ENCODE measurements around the gene FALEC.
A peak's percentile ranks its signal among the peaks of the same experiment; 100 is the strongest.

Gene FALEC

DNA sequence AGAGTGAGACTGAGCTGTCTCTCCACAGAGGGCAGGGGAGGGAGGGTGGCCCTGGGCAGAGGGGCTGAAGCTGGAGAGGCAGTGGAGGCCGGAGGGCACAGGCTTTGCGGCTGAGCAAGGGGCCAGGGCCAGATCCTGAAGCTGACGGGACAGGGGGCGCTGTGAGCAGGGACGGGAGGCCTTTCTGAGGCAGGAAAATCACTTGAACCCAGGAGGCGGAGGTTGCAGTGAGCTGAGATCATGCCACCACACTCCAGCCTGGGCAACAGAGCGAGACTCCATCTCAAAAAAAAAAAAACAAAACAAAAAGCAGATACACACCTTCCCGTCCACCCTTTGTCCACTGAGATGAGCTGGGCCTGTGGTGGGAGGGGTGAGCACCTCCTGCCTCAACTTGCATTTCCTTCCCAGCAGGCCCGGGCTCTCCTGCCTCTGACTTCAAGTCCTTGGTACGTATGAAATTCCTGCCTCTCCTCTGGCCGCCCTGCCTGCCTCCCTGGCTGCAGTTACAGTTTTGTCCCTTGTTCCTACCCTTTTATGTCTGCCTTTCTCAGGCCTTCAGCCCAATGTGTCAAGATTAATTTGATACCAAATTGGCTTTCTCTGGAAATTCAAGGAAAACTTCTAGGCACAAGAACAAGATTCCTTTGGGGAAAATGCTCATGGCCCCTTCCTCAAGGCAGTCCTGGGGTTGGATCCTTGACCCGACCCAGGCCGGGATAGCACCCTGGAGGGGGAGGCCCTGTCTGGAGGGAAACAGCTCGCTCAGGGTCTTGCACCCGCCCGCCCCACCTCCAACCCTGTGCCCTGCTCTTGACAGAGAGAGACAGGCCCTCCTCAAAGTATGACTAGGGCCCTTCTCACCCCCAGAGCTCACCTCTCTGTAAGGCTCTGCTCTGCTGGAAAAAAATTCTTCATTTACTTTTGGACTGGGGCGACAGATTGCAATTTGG is 22.5 kb downstream of the FALEC start:
- Histone ChIP-seq H3K4me1 (ENCODE audit: control insufficient read depth in 5 of 5, insufficient read depth in 5 of 5, low read length in 5 of 5) (peaks cover 3 to 28% (median 13%) of the 10 kb centered on the region in 5 donors), H3K4me3 (ENCODE audit: low read depth in 1 of 5, low read length in 5 of 5) (no peak overlapping the region), H3K9me3 (ENCODE audit: control insufficient read depth in 5 of 5, low read length in 5 of 5) (no peaks in the 10 kb centered on the region), H3K9ac (ENCODE audit: low read length in 5 of 5) (peak overlapping the region in 1 of 5 donors; percentile 28), H3K27ac (ENCODE audit: low read depth, low read length) (no peak overlapping the region), H3K36me3 (ENCODE audit: control insufficient read depth in 5 of 5, insufficient read depth in 5 of 5, low read length in 5 of 5) (no peaks in the 10 kb centered on the region), H3K27me3 (ENCODE audit: control insufficient read depth in 5 of 5, insufficient read depth in 4 of 5, low read length in 5 of 5) (no peaks in the 10 kb centered on the region)

DNA sequence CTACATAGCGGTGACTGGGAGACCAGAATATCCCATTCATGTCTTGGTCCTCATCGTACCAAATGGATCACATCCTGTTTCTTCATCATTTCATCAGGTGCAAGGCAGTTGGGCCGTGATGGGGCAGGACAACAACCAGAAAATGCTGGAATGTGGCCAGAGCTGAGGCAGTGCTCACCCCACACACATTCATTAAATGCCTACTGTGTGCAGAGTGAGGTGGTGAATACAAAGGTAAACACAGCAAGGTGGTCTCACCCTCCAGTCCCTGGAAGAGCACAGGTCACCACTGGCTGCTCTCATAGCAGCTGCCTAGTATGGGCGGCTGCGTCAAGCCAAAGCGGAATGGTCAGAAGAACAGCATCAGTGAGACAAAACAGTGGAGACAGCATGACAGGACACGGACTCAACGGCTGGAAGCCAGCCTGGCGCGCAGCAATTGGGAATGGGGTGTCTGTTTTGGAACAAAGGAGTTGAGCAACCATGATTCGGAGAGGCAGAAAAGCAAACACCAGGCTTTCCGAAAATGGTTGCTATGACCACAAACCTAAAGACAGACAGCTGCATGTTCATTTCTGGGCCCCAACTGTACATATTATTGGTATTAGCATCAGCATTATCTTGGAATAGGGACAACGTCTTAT is 28.1 kb downstream of the FALEC start:
- Histone ChIP-seq H3K27ac (ENCODE audit: low read depth, low read length) (no peak overlapping the region), H3K9me3 (ENCODE audit: control insufficient read depth in 5 of 5, low read length in 5 of 5) (no peaks in the 10 kb centered on the region), H3K36me3 (ENCODE audit: control insufficient read depth in 5 of 5, insufficient read depth in 5 of 5, low read length in 5 of 5) (no peaks in the 10 kb centered on the region), H3K4me1 (ENCODE audit: control insufficient read depth in 5 of 5, insufficient read depth in 5 of 5, low read length in 5 of 5) (peaks cover 3 to 13% (median 10%) of the 10 kb centered on the region in 5 donors), H3K4me3 (ENCODE audit: low read depth in 1 of 5, low read length in 5 of 5) (no peak overlapping the region), H3K27me3 (ENCODE audit: control insufficient read depth in 5 of 5, insufficient read depth in 4 of 5, low read length in 5 of 5) (no peaks in the 10 kb centered on the region), H3K9ac (ENCODE audit: low read length in 5 of 5) (no peak overlapping the region)

DNA sequence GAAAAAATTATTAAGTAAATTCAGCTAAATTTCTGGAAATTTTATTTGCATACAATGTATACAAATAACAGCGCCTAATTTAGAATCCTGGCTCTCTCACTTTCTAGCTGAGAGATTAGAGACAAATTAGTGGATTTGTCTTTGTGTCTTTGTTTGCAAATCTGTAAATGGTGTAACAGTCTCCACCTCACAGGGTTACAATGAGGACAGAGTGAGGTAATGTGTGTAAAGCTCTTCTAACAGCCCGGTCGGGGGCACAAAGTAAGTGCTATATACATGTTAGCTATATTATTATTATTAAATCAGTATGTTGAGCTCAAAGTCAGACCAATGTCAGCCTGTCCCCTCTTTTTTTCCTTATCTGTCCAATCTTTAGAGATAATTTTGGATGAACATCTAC is 28.7 kb downstream of the FALEC start:
- H3K4me3 ChIP-seq (ENCODE audit: low read depth in 1 of 5, low read length in 5 of 5), result no peak overlapping the region
- H3K4me1 ChIP-seq (ENCODE audit: control insufficient read depth in 5 of 5, insufficient read depth in 5 of 5, low read length in 5 of 5), result peaks cover 3 to 17% (median 11%) of the 10 kb centered on the region in 5 donors
- no peaks in the 10 kb centered on the region for H3K9me3 ChIP-seq (ENCODE audit: control insufficient read depth in 5 of 5, low read length in 5 of 5)
- no peak overlapping the region for H3K27ac ChIP-seq (ENCODE audit: low read depth, low read length)
- H3K36me3 ChIP-seq (ENCODE audit: control insufficient read depth in 5 of 5, insufficient read depth in 5 of 5, low read length in 5 of 5), result no peaks in the 10 kb centered on the region
- peak overlapping the region in 1 of 5 donors; percentile 24 for H3K9ac ChIP-seq (ENCODE audit: low read length in 5 of 5)
- no peaks in the 10 kb centered on the region for H3K27me3 ChIP-seq (ENCODE audit: control insufficient read depth in 5 of 5, insufficient read depth in 4 of 5, low read length in 5 of 5)

DNA sequence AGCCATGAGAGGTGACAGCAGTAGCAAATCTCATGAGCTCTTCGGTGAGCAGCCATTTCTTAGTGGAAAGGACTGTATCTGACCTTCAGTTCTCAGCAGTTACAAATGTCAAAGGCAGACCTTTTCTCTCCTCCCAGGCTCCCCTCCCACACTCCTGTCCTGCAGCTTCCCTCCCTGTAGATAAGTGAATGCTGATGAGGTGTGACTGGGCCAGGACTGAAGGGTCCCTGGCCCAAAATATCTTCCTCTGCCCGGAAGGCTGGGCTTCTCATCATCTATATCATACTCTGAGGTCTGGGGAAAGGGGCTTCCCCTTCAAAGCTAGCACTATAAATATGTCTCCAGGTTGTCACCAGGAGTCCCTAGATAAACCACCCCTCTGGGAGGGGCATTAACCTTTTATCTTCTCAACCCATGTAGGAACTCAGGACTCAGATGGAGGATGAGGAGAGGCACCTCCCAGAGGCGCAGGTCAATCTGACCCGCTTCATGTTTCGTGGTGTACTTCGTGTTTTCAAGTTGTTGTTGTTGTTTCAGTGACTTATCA is 30.0 kb downstream of the FALEC start:
- Histone ChIP-seq H3K9ac (ENCODE audit: low read length in 5 of 5) (no peak overlapping the region), H3K27me3 (ENCODE audit: control insufficient read depth in 5 of 5, insufficient read depth in 4 of 5, low read length in 5 of 5) (no peaks in the 10 kb centered on the region), H3K36me3 (ENCODE audit: control insufficient read depth in 5 of 5, insufficient read depth in 5 of 5, low read length in 5 of 5) (no peaks in the 10 kb centered on the region), H3K9me3 (ENCODE audit: control insufficient read depth in 5 of 5, low read length in 5 of 5) (no peaks in the 10 kb centered on the region), H3K4me3 (ENCODE audit: low read depth in 1 of 5, low read length in 5 of 5) (no peak overlapping the region), H3K27ac (ENCODE audit: low read depth, low read length) (no peak overlapping the region), H3K4me1 (ENCODE audit: control insufficient read depth in 5 of 5, insufficient read depth in 5 of 5, low read length in 5 of 5) (peaks cover 3 to 29% (median 24%) of the 10 kb centered on the region in 5 donors)

DNA sequence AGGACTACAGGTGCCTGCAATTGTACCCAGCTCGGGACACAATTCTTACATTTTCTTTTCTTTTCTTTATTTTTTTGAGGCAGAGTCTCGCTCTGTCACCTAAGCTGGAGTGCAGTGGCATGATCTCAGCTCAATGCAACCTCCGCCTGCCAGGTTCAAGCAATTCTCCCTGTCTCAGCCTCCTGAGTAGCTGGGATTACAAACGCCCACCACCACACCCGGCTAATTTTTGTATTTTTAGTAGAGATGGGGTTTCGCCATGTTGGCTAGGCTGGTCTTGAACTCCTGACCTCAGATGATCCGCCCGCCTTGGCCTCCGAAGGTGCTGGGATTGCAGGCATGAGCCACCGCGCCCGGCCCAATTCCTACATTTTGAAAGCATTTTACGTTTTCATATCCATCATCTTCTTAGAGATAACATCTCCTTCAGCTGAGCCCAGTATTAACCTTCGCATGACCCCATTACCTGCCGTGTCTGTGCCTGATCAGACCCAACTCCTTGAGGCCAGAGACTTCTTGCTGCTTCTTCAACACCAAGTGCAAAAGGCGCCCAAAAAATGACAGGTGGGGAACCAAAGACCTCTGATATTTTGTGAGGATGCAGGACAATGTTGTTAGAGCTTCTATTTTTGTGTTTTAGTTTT is 30.9 kb downstream of the FALEC start:
- H3K4me3 ChIP-seq (ENCODE audit: low read depth in 1 of 5, low read length in 5 of 5), result no peak overlapping the region
- no peak overlapping the region for H3K27ac ChIP-seq (ENCODE audit: low read depth, low read length)
- no peaks in the 10 kb centered on the region for H3K36me3 ChIP-seq (ENCODE audit: control insufficient read depth in 5 of 5, insufficient read depth in 5 of 5, low read length in 5 of 5)
- H3K27me3 ChIP-seq (ENCODE audit: control insufficient read depth in 5 of 5, insufficient read depth in 4 of 5, low read length in 5 of 5), result no peaks in the 10 kb centered on the region
- H3K9ac ChIP-seq (ENCODE audit: low read length in 5 of 5), result no peak overlapping the region
- H3K4me1 ChIP-seq (ENCODE audit: control insufficient read depth in 5 of 5, insufficient read depth in 5 of 5, low read length in 5 of 5), result peaks cover 3 to 37% (median 33%) of the 10 kb centered on the region in 5 donors
- no peaks in the 10 kb centered on the region for H3K9me3 ChIP-seq (ENCODE audit: control insufficient read depth in 5 of 5, low read length in 5 of 5)

DNA sequence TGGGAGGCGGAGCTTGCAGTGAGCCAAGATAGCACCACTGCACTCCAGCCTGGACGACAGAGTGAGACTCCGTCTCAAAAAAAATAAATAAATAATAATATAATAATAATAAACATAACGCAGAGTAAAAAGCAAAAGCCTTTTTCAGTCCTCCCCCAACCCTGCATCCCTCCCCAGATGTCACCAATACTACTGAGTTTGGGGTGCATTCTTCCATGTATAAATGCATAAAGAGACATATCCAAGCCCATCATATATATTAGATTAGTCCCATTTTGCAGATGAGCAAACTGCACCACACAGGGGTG is 32.7 kb downstream of the FALEC start:
- Histone ChIP-seq H3K9me3 (ENCODE audit: control insufficient read depth in 5 of 5, low read length in 5 of 5) (no peaks in the 10 kb centered on the region), H3K27ac (ENCODE audit: low read depth, low read length) (peak overlapping the region; percentile 67), H3K4me1 (ENCODE audit: control insufficient read depth in 5 of 5, insufficient read depth in 5 of 5, low read length in 5 of 5) (peaks cover 8 to 56% (median 51%) of the 10 kb centered on the region in 5 donors), H3K36me3 (ENCODE audit: control insufficient read depth in 5 of 5, insufficient read depth in 5 of 5, low read length in 5 of 5) (peaks cover 0 to 1% (median 0%) of the 10 kb centered on the region in 5 donors), H3K27me3 (ENCODE audit: control insufficient read depth in 5 of 5, insufficient read depth in 4 of 5, low read length in 5 of 5) (no peaks in the 10 kb centered on the region), H3K4me3 (ENCODE audit: low read depth in 1 of 5, low read length in 5 of 5) (peak overlapping the region; percentile 43 to 70 (median 61)), H3K9ac (ENCODE audit: low read length in 5 of 5) (peak overlapping the region in 3 of 5 donors; percentile 0 to 77 (median 62))

DNA sequence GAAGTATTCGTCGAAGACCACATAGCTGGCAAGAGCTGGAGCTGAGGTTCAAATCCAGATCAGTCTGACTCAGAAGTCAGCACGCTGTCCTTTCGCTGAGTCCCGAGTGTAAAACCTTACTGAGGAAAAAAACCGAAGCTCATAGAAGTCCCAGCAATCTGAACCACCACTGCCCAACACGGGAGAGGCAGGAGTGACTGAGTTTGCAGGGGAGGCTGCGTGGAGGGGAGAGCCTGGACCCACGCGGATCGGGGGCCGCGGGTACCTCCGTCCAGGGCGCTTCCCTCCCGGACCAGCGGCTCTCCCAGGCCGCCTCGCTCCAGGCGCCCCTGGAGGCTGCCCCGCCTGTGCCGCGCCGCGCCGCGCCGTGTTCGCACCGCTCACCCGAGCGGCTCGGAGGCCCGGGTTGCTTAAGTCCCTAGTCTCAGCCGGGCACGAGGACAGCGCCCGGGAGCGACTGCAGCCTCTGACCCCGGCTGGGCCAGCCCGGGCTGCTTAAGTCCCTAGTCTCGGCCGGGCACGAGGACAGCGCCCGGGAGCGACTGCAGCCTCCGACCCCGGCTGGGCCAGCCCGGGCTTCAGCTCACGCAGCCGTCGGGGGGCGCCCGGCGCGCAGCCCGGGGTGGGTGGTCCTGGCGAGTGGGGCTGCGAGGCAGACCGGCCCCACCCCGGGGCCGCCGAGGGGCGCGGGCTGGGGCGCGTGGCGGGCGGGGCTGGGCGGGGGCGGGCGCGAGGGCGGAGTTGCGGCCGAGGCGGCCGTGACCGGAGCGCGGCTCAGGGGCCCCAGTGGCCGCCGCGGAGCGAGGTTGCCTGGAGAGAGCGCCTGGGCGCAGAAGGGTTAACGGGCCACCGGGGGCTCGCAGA is 33.3 kb downstream of the FALEC start, which contains the start of gene ADAMTSL4:
Gene ADAMTSL4, plus strand, starts transcription at position 777 of the 864 bp plus-strand sequence. CDS start 2,881 bp downstream, outside the sequence.
- Histone ChIP-seq H3K27ac (ENCODE audit: low read depth, low read length) (peak within 1 kb of the TSS; percentile 85), H3K4me3 (ENCODE audit: low read depth in 1 of 5, low read length in 5 of 5) (peak within 1 kb of the TSS; percentile 59 to 70 (median 69)), H3K4me1 (ENCODE audit: control insufficient read depth in 5 of 5, insufficient read depth in 5 of 5, low read length in 5 of 5) (peaks cover 8 to 59% (median 52%) of the 10 kb centered on the region in 5 donors)

DNA sequence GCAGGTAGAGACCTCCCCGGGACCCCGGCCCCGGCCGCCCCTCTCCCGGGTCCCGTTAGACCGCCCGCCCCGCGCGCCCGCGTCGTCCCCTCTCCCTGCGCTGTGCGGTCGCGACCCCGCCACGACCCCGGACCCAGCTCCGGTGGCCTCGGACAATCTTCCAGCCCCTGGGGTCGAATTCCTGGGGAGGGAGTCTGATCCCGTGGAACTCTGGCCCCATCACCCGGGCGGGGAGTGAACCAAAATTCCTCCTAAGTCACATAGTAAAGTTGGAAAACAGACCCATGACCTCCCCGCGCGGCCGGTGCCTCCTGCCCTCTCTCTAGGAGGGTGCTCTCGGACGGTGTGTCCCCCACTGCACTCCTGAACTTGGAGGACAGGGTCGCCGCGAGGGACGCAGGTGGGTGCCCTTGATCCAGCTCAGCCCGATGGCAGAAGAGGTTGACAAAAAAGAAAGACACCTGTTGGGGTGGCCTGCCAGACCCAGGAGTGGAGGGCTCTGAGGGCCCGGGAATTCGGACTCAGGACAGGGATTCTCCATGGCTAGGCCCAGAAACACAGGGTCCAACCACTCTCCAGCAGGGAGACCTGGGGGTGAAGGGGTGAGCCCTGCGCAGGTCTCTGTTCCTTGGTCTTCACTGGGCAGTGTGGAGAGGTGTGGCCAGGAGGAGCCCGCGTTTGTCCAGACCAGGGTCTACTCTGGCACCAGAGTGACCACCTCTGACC is 34.1 kb downstream of the FALEC start:
- Histone ChIP-seq H3K9ac (ENCODE audit: low read length in 5 of 5) (peak overlapping the region in 4 of 5 donors; percentile 56 to 81 (median 75)), H3K36me3 (ENCODE audit: control insufficient read depth in 5 of 5, insufficient read depth in 5 of 5, low read length in 5 of 5) (peaks cover 0 to 5% (median 1%) of the 10 kb centered on the region in 5 donors), H3K27ac (ENCODE audit: low read depth, low read length) (peak overlapping the region; percentile 85), H3K4me3 (ENCODE audit: low read depth in 1 of 5, low read length in 5 of 5) (peak overlapping the region; percentile 58 to 70 (median 59)), H3K4me1 (ENCODE audit: control insufficient read depth in 5 of 5, insufficient read depth in 5 of 5, low read length in 5 of 5) (peaks cover 8 to 55% (median 50%) of the 10 kb centered on the region in 5 donors), H3K27me3 (ENCODE audit: control insufficient read depth in 5 of 5, insufficient read depth in 4 of 5, low read length in 5 of 5) (no peaks in the 10 kb centered on the region), H3K9me3 (ENCODE audit: control insufficient read depth in 5 of 5, low read length in 5 of 5) (no peaks in the 10 kb centered on the region)

More for the DNA sequence above, 33.3 kb downstream of the FALEC start, which contains the start of gene ADAMTSL4:
- Histone ChIP-seq H3K27me3 (ENCODE audit: control insufficient read depth in 5 of 5, insufficient read depth in 4 of 5, low read length in 5 of 5) (no peaks in the 10 kb centered on the region), H3K36me3 (ENCODE audit: control insufficient read depth in 5 of 5, insufficient read depth in 5 of 5, low read length in 5 of 5) (peaks cover 0 to 2% (median 0%) of the 10 kb centered on the region in 5 donors), H3K9me3 (ENCODE audit: control insufficient read depth in 5 of 5, low read length in 5 of 5) (no peaks in the 10 kb centered on the region), H3K9ac (ENCODE audit: low read length in 5 of 5) (peak within 1 kb of the TSS in 4 of 5 donors; percentile 56 to 81 (median 75))

Data from subcutaneous abdominal adipose tissue (tissue), 5 donors.